GM12878 (cell line): Measurements from ENCODE around the gene KRTAP5-3. TPM values are rescaled to one million over a fixed set of nuclear protein-coding genes. Genes with fewer than 3 reads are reported as not detected.

Source experiments
- ATAC-seq: fragments of 200-7000 bp; cut with Tn5 transposase; 3 replicates; pipeline ENCODE4 v1.9.1; 2020; ENCODE audit warnings: mild to moderate bottlenecking, moderate library complexity
- BruUV-seq: library from RNA; stranded (reverse); fragments of 400-500 nt; replicated peaks from 2 replicates; lab custom pipeline; 2021; lab: Mats Ljungman, UMichigan
- CTCF ChIA-PET: fragments of 300-600 bp; sonication (Branson Sonifier 250); formaldehyde crosslinking; extraction: SDS; loops from one replicate; lab custom pipeline; 2021; ENCODE audit warnings: inconsistent platforms; lab: Yijun Ruan, JAX
- POLR2A ChIA-PET: fragments of 350-600 bp; formaldehyde crosslinking; extraction: SDS; loops from one replicate; lab custom pipeline; 2021; ENCODE audit warnings: inconsistent platforms; lab: Charles Lee
- RAD21 ChIA-PET: fragments of 300-600 bp; sonication (Branson Sonifier 250); formaldehyde crosslinking; loops from one replicate; lab custom pipeline; 2023; ENCODE audit warnings: antibody characterized with exemption; ENCODE audit not compliant: unreplicated experiment; lab: Charles Lee
- SMC1A ChIA-PET: fragments of 300-600 bp; sonication (Branson Sonifier 250); formaldehyde crosslinking; loops from one replicate; lab custom pipeline; 2023; ENCODE audit not compliant: unreplicated experiment, uncharacterized antibody; lab: Charles Lee
- DNase-seq: peaks from one replicate; pipeline ENCODE4 v3.0.0-alpha.2; 2011; ENCODE audit warnings: low read depth, low spot score
- FAIRE-seq: peaks from 3 replicates; lab custom pipeline; 2011; peaks lifted over from hg19 to GRCh38; lab: Jason Lieb, UNC
- H2AFZ ChIP-seq: 2 replicates; pipeline ENCODE4 v1.6.0; 2011; ENCODE audit warnings: low read depth, low read length, control low read depth; ENCODE audit not compliant: control insufficient read depth
- H3K27ac ChIP-seq: 2 replicates; pipeline ENCODE4 v1.5.1; 2011; ENCODE audit warnings: control low read depth; ENCODE audit not compliant: control insufficient read depth, insufficient read depth
- H3K27me3 ChIP-seq, 2 experiments: replicated peaks in 1 of 2; 2 replicates each; pipeline versions ENCODE4 v1.6.0 to v1.6.1; 2011; ENCODE audit warnings: low read length in 1 of 2; ENCODE audit not compliant: control insufficient read depth in 2 of 2, insufficient read depth in 2 of 2
- H3K36me3 ChIP-seq, 2 experiments: 2 replicates each; pipeline ENCODE4 v1.5.1; 2011; ENCODE audit warnings: low read length in 1 of 2; ENCODE audit not compliant: control insufficient read depth in 2 of 2, insufficient read depth in 2 of 2
- H3K4me1 ChIP-seq: 2 replicates; pipeline ENCODE4 v1.6.1; 2011; ENCODE audit warnings: mild to moderate bottlenecking, low read length, moderate library complexity, mixed read lengths; ENCODE audit not compliant: control insufficient read depth, insufficient read depth
- H3K4me2 ChIP-seq: 2 replicates; pipeline ENCODE4 v1.6.0; 2011; ENCODE audit warnings: control low read depth; ENCODE audit not compliant: control insufficient read depth, insufficient read depth
- H3K4me3 ChIP-seq: fragments of 200-600 bp; sonication (generic); 2 replicates; pipeline ENCODE4 v1.5.1; 2016
- H3K79me2 ChIP-seq: 2 replicates; pipeline ENCODE4 v1.6.0; 2011; ENCODE audit warnings: low read length; ENCODE audit not compliant: control insufficient read depth, insufficient read depth
- H3K9ac ChIP-seq: 2 replicates; pipeline ENCODE4 v1.8.0; 2011; ENCODE audit warnings: low read length, control low read depth, mixed read lengths; ENCODE audit not compliant: control insufficient read depth, insufficient read depth
- H3K9me3 ChIP-seq: replicated peaks from 3 replicates; pipeline ENCODE4 v1.5.1; 2011; ENCODE audit warnings: mild to moderate bottlenecking, low read length; ENCODE audit not compliant: control insufficient read depth, insufficient read depth
- H4K20me1 ChIP-seq: 2 replicates; pipeline ENCODE4 v1.6.0; 2011; ENCODE audit not compliant: control insufficient read depth, insufficient read depth
- CHD1 ChIP-seq: IDR thresholded peaks from 2 replicates; pipeline ENCODE4 v1.6.1; 2012; ENCODE audit warnings: low read depth, low read length, improper control_type of control experiment
- JUNB ChIP-seq: IDR thresholded peaks from 2 replicates; pipeline ENCODE4 v1.6.1; 2016; ENCODE audit warnings: antibody characterized with exemption, mild to moderate bottlenecking
- KLF5 ChIP-seq: fragments of 450-650 bp; IDR thresholded peaks from 2 replicates; pipeline ENCODE4 v1.6.1; 2014; ENCODE audit warnings: mild to moderate bottlenecking; ENCODE audit not compliant: partially characterized antibody
- NFYA ChIP-seq: IDR thresholded peaks from 2 replicates; pipeline ENCODE4 v1.6.1; 2011; ENCODE audit warnings: low read depth, mild to moderate bottlenecking, low read length, improper control_type of control experiment, borderline replicate concordance
- RBBP5 ChIP-seq: fragments of 200-600 bp; sonication (generic); conservative IDR thresholded peaks from 2 replicates; pipeline ENCODE4 v1.6.1; 2016
- SRF ChIP-seq, 2 experiments: IDR thresholded peaks; 2 replicates each; pipeline ENCODE4 v1.6.1; 2011; ENCODE audit warnings: low read depth in 2 of 2, low read length in 2 of 2, mild to moderate bottlenecking in 1 of 2, moderate library complexity in 1 of 2
- YBX1 ChIP-seq: fragments of 450-650 bp; IDR thresholded peaks from 2 replicates; pipeline ENCODE4 v1.6.1; 2016; ENCODE audit warnings: antibody characterized with exemption
- ZNF622 ChIP-seq: fragments of 450-650 bp; IDR thresholded peaks from 2 replicates; pipeline ENCODE4 v1.6.1; 2017; ENCODE audit warnings: mild to moderate bottlenecking, inconsistent platforms
- WGBS: methylation state at CpG from one replicate; pipeline ENCODE4 v1.1.6; 2016; ENCODE audit warnings: low lambda C conversion rate; ENCODE audit not compliant: insufficient replicate concordance, insufficient coverage; ENCODE audit errors: missing lambda C conversion rate; 5-methylcytosine and 5-hydroxymethylcytosine counted together
- in situ Hi-C: fragments of 300-500 bp; cut with MboI; formaldehyde crosslinking; loops from 9 replicates; pipeline ENCODE4 v1.14.3; 2018; ENCODE audit warnings: mixed read lengths
- intact Hi-C: fragments of 100-400 bp; cut with micrococcal nuclease; formaldehyde crosslinking; loops from one replicate; pipeline ENCODE4 v1.14.2; 2022; ENCODE audit not compliant: unreplicated experiment
- polyA plus RNA-seq, 11 experiments: library from polyadenylated mRNA; depleted of rRNA in 4 of 11; unstranded in 6 of 11; stranded (reverse) in 5 of 11; fragments of >200 nt; fragmentation: Nextera tagmentation in 4 of 11; fragmentation: Illumina TruSeq in 1 of 11; extraction: Ambion mirVana in 4 of 11; extraction: Trizol in 1 of 11; gene quantifications; 1 replicate in 1 of 11; 2 replicates in 10 of 11; pipeline versions ENCODE4 v1.2.1 to v1.2.3, GENCODE V29; 2011 to 2016; ENCODE audit warnings: inconsistent platforms in 2 of 11, missing spikeins in 2 of 11, low read depth in 1 of 11
- total RNA-seq, 4 experiments: library from RNA; depleted of rRNA in 3 of 4; stranded (reverse); fragments of >200 nt in 3 of 4; fragmentation: Illumina TruSeq in 1 of 4; extraction: Trizol in 1 of 4; gene quantifications; 2 replicates each; pipeline versions ENCODE4 v1.2.1 to v1.2.3, GENCODE V29; 2013 to 2021
- TF ChIP-seq, protein P1 (sequence below): fragments of 450-650 bp; formaldehyde crosslinking; IDR thresholded peaks from 2 replicates; pipeline ENCODE4 v1.4.0; 2022; ENCODE audit warnings: mild to moderate bottlenecking, moderate library complexity
- TF ChIP-seq, protein P2 (sequence below): fragments of 450-650 bp; IDR thresholded peaks from 2 replicates; pipeline ENCODE4 v1.6.1; 2017; ENCODE audit warnings: mild to moderate bottlenecking, moderate library complexity
- TF ChIP-seq, protein P3 (sequence below): fragments of 450-650 bp; IDR thresholded peaks from 2 replicates; pipeline ENCODE4 v1.6.1; 2017; ENCODE audit warnings: low read depth, mild to moderate bottlenecking, moderate library complexity

KRTAP5-3 gene
- total and polyA plus RNA-seq, 10 of the 15 experiments (the other 5 are each of a cell fraction or from before 2014, with no cell fraction given) = not detected

DNA sequence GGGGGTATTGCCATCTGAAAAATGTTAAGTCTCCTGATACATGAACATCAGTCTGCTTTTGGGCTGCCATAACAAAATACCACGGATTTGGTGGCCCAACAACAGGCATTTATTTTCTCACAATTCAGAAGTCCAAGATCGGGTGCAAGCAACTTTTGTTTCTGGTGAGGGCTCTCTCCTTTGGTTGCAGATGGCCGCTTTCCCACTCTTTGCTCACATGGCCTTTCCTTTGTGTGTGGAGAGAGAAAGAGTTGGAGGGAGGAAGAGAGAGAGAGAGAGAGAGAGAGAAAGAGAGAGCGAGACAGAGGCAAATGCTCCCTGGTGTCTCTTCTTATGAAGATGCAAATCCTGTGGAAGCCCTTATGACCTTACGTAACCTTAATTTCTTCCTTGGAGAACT lies 7.6 kb downstream of the KRTAP5-3 start:
- H3K79me2 ChIP-seq = no peaks in the 10 kb centered on the region
- ChIA-PET CTCF (no interaction called here), SMC1A (interaction anchor here (0.7 kb wide), 1 partner anchor 51 kb away, joined by 3 read pairs; no protein-coding TSS in a partner anchor), POLR2A (no interaction called here), RAD21 (no interaction called here)
- H3K36me3 ChIP-seq = no peaks in the 10 kb centered on the region
- H3K9me3 ChIP-seq = no peaks in the 10 kb centered on the region; the same call in 2 of the 3 replicates
- no peaks in the 10 kb centered on the region for H4K20me1 ChIP-seq
- H3K27ac ChIP-seq = no peak overlapping the region
- no TSS peak for BruUV-seq
- WGBS = 51% methylated on average over 5 of the region's 5 CpGs
- ATAC-seq (no peak), FAIRE-seq (no peak), DNase-seq (no peak)
- intact Hi-C loops = no loop called here
- H3K9ac ChIP-seq = no peak overlapping the region
- no peak overlapping the region for H3K4me2 ChIP-seq
- no peak overlapping the region for H3K4me3 ChIP-seq
- no peaks in the 10 kb centered on the region for H3K4me1 ChIP-seq
- H2AFZ ChIP-seq = no peak overlapping the region
- TF ChIP-seq JUNB (no peak), NFYA (no peak), CHD1 (no peak), YBX1 (no peak), SRF (IDR thresholded peaks at IDR 0.05; ENCODE audit: low read depth in 2 of 2, low read length in 2 of 2) (no peak), RBBP5 (no peak), ZNF622 (no peak), KLF5 (no peak)
- TF ChIP-seq, protein P1, sequence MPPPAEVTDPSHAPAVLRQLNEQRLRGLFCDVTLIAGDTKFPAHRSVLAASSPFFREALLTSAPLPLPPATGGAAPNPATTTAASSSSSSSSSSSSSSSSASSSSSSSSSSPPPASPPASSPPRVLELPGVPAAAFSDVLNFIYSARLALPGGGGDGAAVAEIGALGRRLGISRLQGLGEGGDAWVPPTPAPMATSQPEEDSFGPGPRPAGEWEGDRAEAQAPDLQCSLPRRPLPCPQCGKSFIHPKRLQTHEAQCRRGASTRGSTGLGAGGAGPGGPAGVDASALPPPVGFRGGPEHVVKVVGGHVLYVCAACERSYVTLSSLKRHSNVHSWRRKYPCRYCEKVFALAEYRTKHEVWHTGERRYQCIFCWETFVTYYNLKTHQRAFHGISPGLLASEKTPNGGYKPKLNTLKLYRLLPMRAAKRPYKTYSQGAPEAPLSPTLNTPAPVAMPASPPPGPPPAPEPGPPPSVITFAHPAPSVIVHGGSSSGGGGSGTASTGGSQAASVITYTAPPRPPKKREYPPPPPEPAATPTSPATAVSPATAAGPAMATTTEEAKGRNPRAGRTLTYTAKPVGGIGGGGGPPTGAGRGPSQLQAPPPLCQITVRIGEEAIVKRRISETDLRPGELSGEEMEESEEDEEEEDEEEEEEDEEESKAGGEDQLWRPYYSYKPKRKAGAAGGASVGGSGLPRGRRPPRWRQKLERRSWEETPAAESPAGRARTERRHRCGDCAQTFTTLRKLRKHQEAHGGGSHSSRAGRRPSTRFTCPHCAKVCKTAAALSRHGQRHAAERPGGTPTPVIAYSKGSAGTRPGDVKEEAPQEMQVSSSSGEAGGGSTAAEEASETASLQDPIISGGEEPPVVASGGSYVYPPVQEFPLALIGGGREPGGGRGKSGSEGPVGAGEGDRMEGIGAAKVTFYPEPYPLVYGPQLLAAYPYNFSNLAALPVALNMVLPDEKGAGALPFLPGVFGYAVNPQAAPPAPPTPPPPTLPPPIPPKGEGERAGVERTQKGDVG (CRISPR knock-in tag) = no peak
- TF ChIP-seq, protein P2, sequence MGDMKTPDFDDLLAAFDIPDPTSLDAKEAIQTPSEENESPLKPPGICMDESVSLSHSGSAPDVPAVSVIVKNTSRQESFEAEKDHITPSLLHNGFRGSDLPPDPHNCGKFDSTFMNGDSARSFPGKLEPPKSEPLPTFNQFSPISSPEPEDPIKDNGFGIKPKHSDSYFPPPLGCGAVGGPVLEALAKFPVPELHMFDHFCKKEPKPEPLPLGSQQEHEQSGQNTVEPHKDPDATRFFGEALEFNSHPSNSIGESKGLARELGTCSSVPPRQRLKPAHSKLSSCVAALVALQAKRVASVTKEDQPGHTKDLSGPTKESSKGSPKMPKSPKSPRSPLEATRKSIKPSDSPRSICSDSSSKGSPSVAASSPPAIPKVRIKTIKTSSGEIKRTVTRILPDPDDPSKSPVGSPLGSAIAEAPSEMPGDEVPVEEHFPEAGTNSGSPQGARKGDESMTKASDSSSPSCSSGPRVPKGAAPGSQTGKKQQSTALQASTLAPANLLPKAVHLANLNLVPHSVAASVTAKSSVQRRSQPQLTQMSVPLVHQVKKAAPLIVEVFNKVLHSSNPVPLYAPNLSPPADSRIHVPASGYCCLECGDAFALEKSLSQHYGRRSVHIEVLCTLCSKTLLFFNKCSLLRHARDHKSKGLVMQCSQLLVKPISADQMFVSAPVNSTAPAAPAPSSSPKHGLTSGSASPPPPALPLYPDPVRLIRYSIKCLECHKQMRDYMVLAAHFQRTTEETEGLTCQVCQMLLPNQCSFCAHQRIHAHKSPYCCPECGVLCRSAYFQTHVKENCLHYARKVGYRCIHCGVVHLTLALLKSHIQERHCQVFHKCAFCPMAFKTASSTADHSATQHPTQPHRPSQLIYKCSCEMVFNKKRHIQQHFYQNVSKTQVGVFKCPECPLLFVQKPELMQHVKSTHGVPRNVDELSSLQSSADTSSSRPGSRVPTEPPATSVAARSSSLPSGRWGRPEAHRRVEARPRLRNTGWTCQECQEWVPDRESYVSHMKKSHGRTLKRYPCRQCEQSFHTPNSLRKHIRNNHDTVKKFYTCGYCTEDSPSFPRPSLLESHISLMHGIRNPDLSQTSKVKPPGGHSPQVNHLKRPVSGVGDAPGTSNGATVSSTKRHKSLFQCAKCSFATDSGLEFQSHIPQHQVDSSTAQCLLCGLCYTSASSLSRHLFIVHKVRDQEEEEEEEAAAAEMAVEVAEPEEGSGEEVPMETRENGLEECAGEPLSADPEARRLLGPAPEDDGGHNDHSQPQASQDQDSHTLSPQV = no peak
- TF ChIP-seq, protein P3, sequence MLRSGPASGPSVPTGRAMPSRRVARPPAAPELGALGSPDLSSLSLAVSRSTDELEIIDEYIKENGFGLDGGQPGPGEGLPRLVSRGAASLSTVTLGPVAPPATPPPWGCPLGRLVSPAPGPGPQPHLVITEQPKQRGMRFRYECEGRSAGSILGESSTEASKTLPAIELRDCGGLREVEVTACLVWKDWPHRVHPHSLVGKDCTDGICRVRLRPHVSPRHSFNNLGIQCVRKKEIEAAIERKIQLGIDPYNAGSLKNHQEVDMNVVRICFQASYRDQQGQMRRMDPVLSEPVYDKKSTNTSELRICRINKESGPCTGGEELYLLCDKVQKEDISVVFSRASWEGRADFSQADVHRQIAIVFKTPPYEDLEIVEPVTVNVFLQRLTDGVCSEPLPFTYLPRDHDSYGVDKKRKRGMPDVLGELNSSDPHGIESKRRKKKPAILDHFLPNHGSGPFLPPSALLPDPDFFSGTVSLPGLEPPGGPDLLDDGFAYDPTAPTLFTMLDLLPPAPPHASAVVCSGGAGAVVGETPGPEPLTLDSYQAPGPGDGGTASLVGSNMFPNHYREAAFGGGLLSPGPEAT = no peak
- in situ Hi-C loops = no loop called here
- H3K27me3 ChIP-seq = no peaks in the 10 kb centered on the region; a peak in 2 of 4 replicates
